Measurements from ENCODE around the gene IL20RA. TPM values are rescaled to one million over a fixed set of nuclear protein-coding genes. Genes with fewer than 3 reads are reported as not detected.

The IL20RA gene
- total RNA-seq, 1 donor from 2014 or later, result 21.9 TPM

- no peak for TF ChIP-seq CTCF (IDR thresholded peaks at IDR 0.05)
- TF ChIP-seq POLR2A (IDR thresholded peaks at IDR 0.05), result no peak
- TF ChIP-seq POLR2AphosphoS5 (IDR thresholded peaks at IDR 0.05; ENCODE audit: insufficient read depth in 1 of 2, low read depth in 1 of 2), result no peak
- no peak for DNase-seq (ENCODE audit: extremely low spot score in 2 of 2)
- H3K27me3 ChIP-seq, result no peaks in the 10 kb centered on the region
- intact Hi-C loops (cut with DNase I), result no loop called here
- H3K27ac ChIP-seq, result no peak overlapping the region
- H3K9me3 ChIP-seq, result no peaks in the 10 kb centered on the region
- H3K4me1 ChIP-seq, result peaks cover 20% of the 10 kb centered on the region
- H3K36me3 ChIP-seq, result no peaks in the 10 kb centered on the region
- H3K4me3 ChIP-seq, result no peak overlapping the region
Measured at GRCh38 chr6:137015943-137016342, 28.8 kb downstream of the IL20RA start.

GRCh38 chr6:137013738-137014602 lies 30.8 kb downstream of the IL20RA start:
- DNase-seq (ENCODE audit: extremely low spot score in 2 of 2), result no peak
- no peaks in the 10 kb centered on the region for H3K27me3 ChIP-seq
- no peak overlapping the region for H3K27ac ChIP-seq
- H3K4me3 ChIP-seq, result no peak overlapping the region
- H3K4me1 ChIP-seq, result peaks cover 11% of the 10 kb centered on the region
- no peaks in the 10 kb centered on the region for H3K9me3 ChIP-seq
- intact Hi-C loops (cut with DNase I), result no loop called here
- TF ChIP-seq POLR2A (IDR thresholded peaks at IDR 0.05) (no peak), POLR2AphosphoS5 (IDR thresholded peaks at IDR 0.05; ENCODE audit: insufficient read depth in 1 of 2, low read depth in 1 of 2) (peak in 1 of 2 donors; percentile 88), CTCF (IDR thresholded peaks at IDR 0.05) (peak in 2 of 3 experiments; percentile 39 to 40)
- H3K36me3 ChIP-seq, result no peaks in the 10 kb centered on the region

GRCh38 chr6:137013031-137013430 lies 31.7 kb downstream of the IL20RA start:
- Histone ChIP-seq H3K4me1 (peaks cover 11% of the 10 kb centered on the region), H3K27me3 (no peaks in the 10 kb centered on the region), H3K27ac (no peak overlapping the region), H3K4me3 (no peak overlapping the region), H3K9me3 (no peaks in the 10 kb centered on the region), H3K36me3 (no peaks in the 10 kb centered on the region)
- DNase-seq (ENCODE audit: extremely low spot score in 2 of 2), result no peak
- TF ChIP-seq CTCF (IDR thresholded peaks at IDR 0.05), result no peak
- no peak for TF ChIP-seq POLR2A (IDR thresholded peaks at IDR 0.05)
- TF ChIP-seq POLR2AphosphoS5 (IDR thresholded peaks at IDR 0.05; ENCODE audit: insufficient read depth in 1 of 2, low read depth in 1 of 2), result no peak
- intact Hi-C loops (cut with DNase I), result no loop called here

GRCh38 chr6:137011406-137011805 lies 33.4 kb downstream of the IL20RA start:
- H3K36me3 ChIP-seq, result no peaks in the 10 kb centered on the region
- no peak overlapping the region for H3K27ac ChIP-seq
- TF ChIP-seq CTCF (IDR thresholded peaks at IDR 0.05), result no peak
- TF ChIP-seq POLR2AphosphoS5 (IDR thresholded peaks at IDR 0.05; ENCODE audit: insufficient read depth in 1 of 2, low read depth in 1 of 2), result peak in 1 of 2 donors; percentile 27
- no peak for TF ChIP-seq POLR2A (IDR thresholded peaks at IDR 0.05)
- no peak overlapping the region for H3K4me3 ChIP-seq
- intact Hi-C loops (cut with DNase I), result no loop called here
- H3K27me3 ChIP-seq, result no peaks in the 10 kb centered on the region
- H3K9me3 ChIP-seq, result no peaks in the 10 kb centered on the region
- no peak for DNase-seq (ENCODE audit: extremely low spot score in 2 of 2)
- H3K4me1 ChIP-seq, result peaks cover 2% of the 10 kb centered on the region

GRCh38 chr6:137010128-137010718 lies 34.5 kb downstream of the IL20RA start:
- H3K27me3 ChIP-seq, result no peaks in the 10 kb centered on the region
- intact Hi-C loops (cut with DNase I), result no loop called here
- H3K4me3 ChIP-seq, result no peak overlapping the region
- H3K9me3 ChIP-seq, result no peaks in the 10 kb centered on the region
- H3K36me3 ChIP-seq, result no peaks in the 10 kb centered on the region
- H3K4me1 ChIP-seq, result no peaks in the 10 kb centered on the region
- TF ChIP-seq POLR2AphosphoS5 (IDR thresholded peaks at IDR 0.05; ENCODE audit: insufficient read depth in 1 of 2, low read depth in 1 of 2) (no peak), CTCF (IDR thresholded peaks at IDR 0.05) (no peak), POLR2A (IDR thresholded peaks at IDR 0.05) (no peak)
- no peak overlapping the region for H3K27ac ChIP-seq
- no peak for DNase-seq (ENCODE audit: extremely low spot score in 2 of 2)

All from vagina (tissue), 2 donors.